Glutamatergic neuron (in vitro differentiated cells): ENCODE results near the gene TP53AIP1. TPM values are rescaled to one million over a fixed set of nuclear protein-coding genes. Genes with fewer than 3 reads are reported as not detected.

ENCODE experiments used
- DNase-seq: peaks from one replicate; pipeline ENCODE4 v3.0.0; 2022
- H3K27ac Mint-ChIP-seq: one replicate; pipeline ENCODE4 v1.8.0; 2020; ENCODE audit warnings: mild to moderate bottlenecking, mixed read lengths, inconsistent platforms; ENCODE audit not compliant: unreplicated experiment
- H3K27me3 Mint-ChIP-seq: one replicate; pipeline ENCODE4 v1.8.0; 2020; ENCODE audit warnings: mild to moderate bottlenecking, moderate library complexity, mixed read lengths, inconsistent platforms; ENCODE audit not compliant: unreplicated experiment
- H3K36me3 Mint-ChIP-seq: one replicate; pipeline ENCODE4 v1.8.0; 2020; ENCODE audit warnings: mild to moderate bottlenecking, mixed read lengths, inconsistent platforms; ENCODE audit not compliant: unreplicated experiment
- H3K4me1 Mint-ChIP-seq: one replicate; pipeline ENCODE4 v1.8.0; 2020; ENCODE audit warnings: mild to moderate bottlenecking, low read depth, mixed read lengths, inconsistent platforms; ENCODE audit not compliant: unreplicated experiment
- H3K4me3 Mint-ChIP-seq: one replicate; pipeline ENCODE4 v1.8.0; 2020; ENCODE audit warnings: mild to moderate bottlenecking, mixed read lengths, inconsistent platforms; ENCODE audit not compliant: unreplicated experiment
- H3K9me3 Mint-ChIP-seq: one replicate; pipeline ENCODE4 v1.8.0; 2020; ENCODE audit warnings: mild to moderate bottlenecking, moderate library complexity, mixed read lengths, inconsistent platforms; ENCODE audit not compliant: unreplicated experiment
- total RNA-seq: library from RNA; stranded (reverse); fragmentation: NEBNext Ultra II Directional; extraction: Animal tissue kit (Norgen Biotek cat#: 25700); gene quantifications from one replicate; pipeline ENCODE4 v1.2.1, GENCODE V29; 2021; ENCODE audit not compliant: unreplicated experiment
- TF ChIP-seq, protein P1 (sequence below): fragments of 200-600 bp; sonication (generic); IDR thresholded peaks from one replicate; pipeline ENCODE4 v1.5.0; 2021; ENCODE audit not compliant: partially characterized antibody, unreplicated experiment

Gene TP53AIP1
- total RNA-seq, 1 donor from 2014 or later = 0.34 TPM

DNA sequence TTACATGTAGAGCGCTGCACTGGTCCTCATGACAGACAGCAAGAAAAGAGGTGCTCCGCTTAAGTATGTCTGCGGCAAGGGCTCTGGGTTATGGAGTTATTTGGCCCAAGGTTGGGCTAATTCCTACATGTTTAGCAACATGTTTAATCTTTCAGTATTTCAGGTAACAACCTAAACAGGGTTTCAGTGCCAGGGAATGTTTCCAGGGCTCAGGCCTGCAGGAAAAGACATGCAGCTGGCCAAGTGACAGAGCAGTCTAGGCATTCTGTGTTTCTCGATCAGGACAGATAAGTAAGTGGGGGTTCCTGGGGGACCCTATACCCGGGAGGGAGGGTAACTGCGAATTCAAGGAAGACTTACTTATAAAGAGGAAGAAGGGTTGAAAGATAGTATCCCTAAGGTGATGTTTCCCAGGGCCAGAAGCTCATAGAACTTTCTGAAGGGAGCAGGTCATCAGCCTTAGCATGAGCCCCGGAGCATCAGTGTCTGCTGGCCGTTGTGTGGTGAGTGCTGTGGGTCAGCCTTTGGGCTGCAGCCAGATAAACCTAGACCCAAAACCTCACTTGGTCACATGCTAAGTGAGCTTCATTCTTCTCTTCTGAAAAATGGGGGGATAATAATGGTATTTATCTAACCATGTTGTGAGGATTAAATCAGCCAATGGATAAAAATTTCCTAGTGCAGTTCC is 33.1 kb downstream of the TP53AIP1 start:
- Mint-ChIP-seq H3K4me1 (peaks cover 10% of the 10 kb centered on the region), H3K36me3 (peaks cover 6% of the 10 kb centered on the region), H3K9me3 (peaks cover 9% of the 10 kb centered on the region), H3K27ac (no peak overlapping the region), H3K4me3 (no peak overlapping the region), H3K27me3 (peaks cover 11% of the 10 kb centered on the region)
- no peak for DNase-seq
- TF ChIP-seq, protein P1, sequence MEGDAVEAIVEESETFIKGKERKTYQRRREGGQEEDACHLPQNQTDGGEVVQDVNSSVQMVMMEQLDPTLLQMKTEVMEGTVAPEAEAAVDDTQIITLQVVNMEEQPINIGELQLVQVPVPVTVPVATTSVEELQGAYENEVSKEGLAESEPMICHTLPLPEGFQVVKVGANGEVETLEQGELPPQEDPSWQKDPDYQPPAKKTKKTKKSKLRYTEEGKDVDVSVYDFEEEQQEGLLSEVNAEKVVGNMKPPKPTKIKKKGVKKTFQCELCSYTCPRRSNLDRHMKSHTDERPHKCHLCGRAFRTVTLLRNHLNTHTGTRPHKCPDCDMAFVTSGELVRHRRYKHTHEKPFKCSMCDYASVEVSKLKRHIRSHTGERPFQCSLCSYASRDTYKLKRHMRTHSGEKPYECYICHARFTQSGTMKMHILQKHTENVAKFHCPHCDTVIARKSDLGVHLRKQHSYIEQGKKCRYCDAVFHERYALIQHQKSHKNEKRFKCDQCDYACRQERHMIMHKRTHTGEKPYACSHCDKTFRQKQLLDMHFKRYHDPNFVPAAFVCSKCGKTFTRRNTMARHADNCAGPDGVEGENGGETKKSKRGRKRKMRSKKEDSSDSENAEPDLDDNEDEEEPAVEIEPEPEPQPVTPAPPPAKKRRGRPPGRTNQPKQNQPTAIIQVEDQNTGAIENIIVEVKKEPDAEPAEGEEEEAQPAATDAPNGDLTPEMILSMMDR = no peak

DNA sequence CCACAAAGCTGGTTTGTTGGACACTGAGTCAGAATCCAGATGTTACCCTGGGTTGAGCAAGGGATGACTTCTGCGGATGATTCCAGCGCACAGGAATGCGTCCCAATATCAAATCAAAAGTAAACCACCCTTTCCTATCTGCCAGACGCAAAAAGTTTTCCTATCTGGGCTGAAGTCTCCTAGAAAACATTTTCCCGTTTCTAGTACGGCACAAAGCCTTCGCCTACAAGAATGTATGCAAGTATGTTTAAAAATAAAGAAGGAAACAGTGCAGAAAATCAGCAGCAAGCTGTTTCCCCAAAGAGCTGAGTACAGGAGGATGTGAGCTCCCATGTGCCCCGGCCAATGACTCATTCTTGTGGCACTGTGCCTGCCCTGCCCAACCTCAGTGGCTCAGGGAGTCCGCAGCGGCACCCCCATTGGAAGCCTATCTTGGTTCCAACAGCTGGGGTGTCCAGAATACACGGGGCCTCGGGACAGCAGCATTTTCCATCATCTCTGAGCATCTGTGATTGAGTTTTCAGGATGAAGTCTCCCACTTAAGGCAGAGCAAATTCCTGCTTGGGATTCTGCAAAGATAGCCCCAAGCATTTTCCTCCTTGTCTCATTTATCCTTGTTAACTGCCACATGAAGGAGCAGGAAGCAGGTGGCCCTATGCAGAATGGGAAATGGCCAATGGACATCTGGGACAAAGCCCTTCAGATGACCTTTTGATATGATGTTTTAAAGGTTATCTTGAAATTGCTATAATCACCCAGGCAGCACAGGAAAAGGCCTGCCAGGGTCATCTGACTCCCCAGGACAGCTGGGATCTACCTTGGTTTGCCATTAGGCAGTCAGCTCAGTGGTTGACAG is 34.1 kb downstream of the TP53AIP1 start:
- Mint-ChIP-seq H3K4me3 (no peak overlapping the region), H3K27me3 (peaks cover 13% of the 10 kb centered on the region), H3K9me3 (peaks cover 5% of the 10 kb centered on the region), H3K27ac (no peak overlapping the region), H3K36me3 (peaks cover 6% of the 10 kb centered on the region), H3K4me1 (peaks cover 15% of the 10 kb centered on the region)
- TF ChIP-seq, protein P1 = no peak
- no peak for DNase-seq

DNA sequence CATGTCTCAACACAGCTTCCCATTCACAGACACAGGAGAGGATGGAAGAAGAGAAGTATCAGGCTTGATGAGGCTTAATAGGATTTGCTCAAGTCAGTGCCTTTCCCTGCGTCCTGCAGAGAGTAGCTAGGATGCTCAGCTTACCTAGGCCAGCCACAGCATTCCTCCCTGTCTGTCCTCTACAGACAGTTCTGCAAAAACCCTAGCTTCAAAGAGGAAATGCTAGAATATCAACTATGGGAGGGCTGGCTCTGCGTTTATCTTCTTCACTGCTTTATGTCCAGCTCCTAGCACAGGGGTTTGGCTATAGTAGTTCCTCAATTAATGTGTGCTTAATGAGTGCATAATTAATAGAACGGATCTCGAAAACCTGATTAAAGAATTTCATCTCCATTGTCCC is 35.1 kb downstream of the TP53AIP1 start:
- H3K27me3 Mint-ChIP-seq = peaks cover 15% of the 10 kb centered on the region
- no peak overlapping the region for H3K27ac Mint-ChIP-seq
- DNase-seq = no peak
- peaks cover 7% of the 10 kb centered on the region for H3K9me3 Mint-ChIP-seq
- H3K4me3 Mint-ChIP-seq = peak overlapping the region; percentile 13
- TF ChIP-seq, protein P1 = no peak
- H3K36me3 Mint-ChIP-seq = peaks cover 6% of the 10 kb centered on the region
- H3K4me1 Mint-ChIP-seq = peaks cover 16% of the 10 kb centered on the region

DNA sequence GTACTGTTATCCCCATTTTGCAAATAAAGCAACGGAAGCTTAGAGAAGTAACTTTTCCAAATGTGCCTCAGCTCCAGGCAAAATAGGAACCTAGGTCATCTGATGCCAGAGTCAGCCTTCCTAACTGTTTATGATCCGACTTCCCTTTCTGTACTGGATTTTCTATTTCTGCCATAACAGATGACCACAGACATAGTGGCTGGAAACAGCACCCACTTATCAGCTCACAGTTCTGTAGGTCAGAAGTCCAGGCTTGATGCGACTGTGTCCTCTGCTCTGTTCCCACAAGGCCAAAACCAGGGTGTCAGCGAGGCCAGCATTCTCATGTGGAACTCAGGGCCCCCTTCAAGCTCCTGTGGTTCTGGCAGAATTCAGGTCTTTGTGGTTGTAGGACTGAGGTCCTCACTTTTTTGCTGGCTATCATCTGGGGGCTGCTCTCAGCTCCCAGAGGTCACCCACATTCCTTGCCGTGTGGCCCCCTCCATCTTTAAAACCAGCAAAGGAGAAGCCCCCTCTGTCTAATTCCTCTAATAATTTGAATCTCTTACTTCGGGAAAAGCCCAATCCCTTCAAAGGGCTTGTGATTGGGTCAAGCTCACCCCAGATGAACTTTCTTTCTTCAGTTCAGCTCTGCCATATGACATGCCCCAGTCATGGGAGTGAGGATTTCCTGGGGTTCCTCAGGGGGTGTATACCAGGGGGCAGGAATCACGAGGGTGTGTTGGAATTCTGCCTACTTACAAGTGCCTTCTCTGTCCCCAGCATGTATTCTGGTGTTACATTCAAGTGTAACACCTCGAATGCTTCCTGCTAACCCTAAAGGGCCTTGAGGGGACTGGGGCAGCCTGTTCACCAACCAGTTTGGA is 36.3 kb downstream of the TP53AIP1 start:
- Mint-ChIP-seq H3K27me3 (peaks cover 9% of the 10 kb centered on the region), H3K4me1 (peaks cover 23% of the 10 kb centered on the region), H3K36me3 (no peaks in the 10 kb centered on the region), H3K27ac (no peak overlapping the region), H3K9me3 (peaks cover 2% of the 10 kb centered on the region), H3K4me3 (peak overlapping the region; percentile 60)
- no peak for DNase-seq
- TF ChIP-seq, protein P1 = no peak
